Thyroid gland (tissue), 4 donors: ENCODE measurements around the gene LRP6.

Experiments used
- POLR2A ChIP-seq, 2 donors: fragments of 450-650 bp; IDR thresholded peaks; one replicate each; pipeline ENCODE4 v1.6.1; 2017; ENCODE audit warnings: antibody characterized with exemption in 2 of 2, mild to moderate bottlenecking in 2 of 2, moderate library complexity in 1 of 2
- TF ChIP-seq, protein P1 (sequence below), 6 experiments: fragments of 200-600 bp in 3 of 6; fragments of 450-650 bp in 3 of 6; sonication (generic) in 3 of 6; IDR thresholded peaks; one replicate each; pipeline ENCODE4 v1.5.1; 2016 to 2019; ENCODE audit warnings: antibody characterized with exemption in 6 of 6, mild to moderate bottlenecking in 2 of 6, inconsistent platforms in 1 of 6, moderate library complexity in 1 of 6

DNA sequence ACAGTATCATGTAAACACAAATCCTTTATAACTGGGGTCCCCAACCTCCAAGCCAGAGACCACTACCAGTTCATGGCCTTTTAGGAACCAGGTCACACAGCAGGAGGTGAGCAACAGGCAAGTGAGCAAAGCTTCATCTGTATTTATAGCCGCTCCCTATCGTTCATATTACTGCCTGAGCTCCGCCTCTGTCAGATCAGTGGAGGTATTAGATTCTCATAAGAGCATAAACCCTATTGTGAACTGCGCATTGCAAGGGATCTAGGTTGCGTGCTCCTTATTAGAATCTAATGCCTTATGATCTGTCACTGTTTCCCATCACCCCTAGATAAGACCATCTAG, 49.9 kb downstream of the LRP6 start:
- TF ChIP-seq, protein P1, sequence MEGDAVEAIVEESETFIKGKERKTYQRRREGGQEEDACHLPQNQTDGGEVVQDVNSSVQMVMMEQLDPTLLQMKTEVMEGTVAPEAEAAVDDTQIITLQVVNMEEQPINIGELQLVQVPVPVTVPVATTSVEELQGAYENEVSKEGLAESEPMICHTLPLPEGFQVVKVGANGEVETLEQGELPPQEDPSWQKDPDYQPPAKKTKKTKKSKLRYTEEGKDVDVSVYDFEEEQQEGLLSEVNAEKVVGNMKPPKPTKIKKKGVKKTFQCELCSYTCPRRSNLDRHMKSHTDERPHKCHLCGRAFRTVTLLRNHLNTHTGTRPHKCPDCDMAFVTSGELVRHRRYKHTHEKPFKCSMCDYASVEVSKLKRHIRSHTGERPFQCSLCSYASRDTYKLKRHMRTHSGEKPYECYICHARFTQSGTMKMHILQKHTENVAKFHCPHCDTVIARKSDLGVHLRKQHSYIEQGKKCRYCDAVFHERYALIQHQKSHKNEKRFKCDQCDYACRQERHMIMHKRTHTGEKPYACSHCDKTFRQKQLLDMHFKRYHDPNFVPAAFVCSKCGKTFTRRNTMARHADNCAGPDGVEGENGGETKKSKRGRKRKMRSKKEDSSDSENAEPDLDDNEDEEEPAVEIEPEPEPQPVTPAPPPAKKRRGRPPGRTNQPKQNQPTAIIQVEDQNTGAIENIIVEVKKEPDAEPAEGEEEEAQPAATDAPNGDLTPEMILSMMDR (IDR thresholded peaks at IDR 0.05) = no peak
- no peak for TF ChIP-seq POLR2A (IDR thresholded peaks at IDR 0.05)
